Gastrocnemius medialis (tissue), 4 donors: ENCODE measurements around the gene CORIN. TPM values are rescaled to one million over a fixed set of nuclear protein-coding genes. Genes with fewer than 3 reads are reported as not detected.
"Not testable (repeated sequence)": the region's sequence is repeated elsewhere in the genome, so short reads cannot be mapped to it uniquely, and the experiment has no call there.

Source experiments
- ATAC-seq, 2 donors: fragments of 150-250 bp; one replicate each; pipeline ENCODE4 v1.9.1; 2016
- DNase-seq, 2 donors: peaks; one replicate each; pipeline ENCODE4 v3.0.0-alpha.2; 2019
- H3K27ac ChIP-seq, 4 donors: fragments of 200-600 bp; sonication (generic); 1 replicate in 1 of 4; 2 replicates in 3 of 4; pipeline ENCODE4 v1.5.1; 2016 to 2018; ENCODE audit warnings: mild to moderate bottlenecking in 2 of 4, moderate library complexity in 1 of 4
- H3K27me3 ChIP-seq, 3 donors: fragments of 200-600 bp; sonication (generic) in 2 of 3; 1 replicate in 1 of 3; 2 replicates in 2 of 3; pipeline versions ENCODE4 v1.5.1 to v1.6.0; 2016 to 2019; ENCODE audit warnings: mild to moderate bottlenecking in 1 of 3, moderate library complexity in 1 of 3
- H3K36me3 ChIP-seq, 2 donors: fragments of 200-600 bp; sonication (generic) in 1 of 2; one replicate each; pipeline ENCODE4 v1.5.1; 2017 to 2018
- H3K4me1 ChIP-seq, 2 donors: fragments of 200-600 bp; sonication (generic) in 1 of 2; one replicate each; pipeline ENCODE4 v1.5.1; 2016 to 2017; ENCODE audit warnings: mild to moderate bottlenecking in 2 of 2
- H3K4me3 ChIP-seq, 4 donors: fragments of 200-600 bp; sonication (generic) in 3 of 4; 1 replicate in 1 of 4; 2 replicates in 3 of 4; pipeline ENCODE4 v1.5.1; 2016 to 2019; ENCODE audit warnings: mild to moderate bottlenecking in 2 of 4
- H3K9me3 ChIP-seq, 3 donors: fragments of 200-600 bp; sonication (generic) in 2 of 3; 1 replicate in 1 of 3; 2 replicates in 2 of 3; pipeline ENCODE4 v1.5.1; 2016 to 2019
- CTCF ChIP-seq, 5 experiments: fragments of 450-650 bp in 3 of 5; fragments of 200-600 bp in 2 of 5; sonication (generic) in 2 of 5; IDR thresholded peaks in 4 of 5; conservative IDR thresholded peaks in 1 of 5; 1 replicate in 4 of 5; 2 replicates in 1 of 5; pipeline ENCODE4 v1.5.1; 2016 to 2019; ENCODE audit warnings: antibody characterized with exemption in 5 of 5, mild to moderate bottlenecking in 3 of 5, moderate library complexity in 3 of 5
- POLR2A ChIP-seq, 2 donors: fragments of 450-650 bp; IDR thresholded peaks; one replicate each; pipeline ENCODE4 v1.6.1; 2017; ENCODE audit warnings: antibody characterized with exemption in 2 of 2, mild to moderate bottlenecking in 2 of 2, moderate library complexity in 2 of 2
- in situ Hi-C, 4 donors: fragments of 200-750 bp; cut with MboI; loops; one replicate each; pipeline versions ENCODE4 v1.15.0 to v1.8.0; 2017; ENCODE audit warnings: low sequenced_read_pairs in 4 of 4
- intact Hi-C: fragments of 100-400 bp; cut with DNase I; formaldehyde crosslinking; loops from one replicate; pipeline ENCODE4 v1.15.1; 2023; ENCODE audit warnings: low total_unique reads
- total RNA-seq, 4 donors: library from RNA; depleted of rRNA; stranded (reverse); fragments of >200 nt; gene quantifications; one replicate each; pipeline versions ENCODE4 v1.1.0 to v1.2.3, GENCODE V29; 2016

The CORIN gene
- total RNA-seq, 4 donors from 2014 or later = 0.49 to 0.70 TPM; not detected in 2

DNA sequence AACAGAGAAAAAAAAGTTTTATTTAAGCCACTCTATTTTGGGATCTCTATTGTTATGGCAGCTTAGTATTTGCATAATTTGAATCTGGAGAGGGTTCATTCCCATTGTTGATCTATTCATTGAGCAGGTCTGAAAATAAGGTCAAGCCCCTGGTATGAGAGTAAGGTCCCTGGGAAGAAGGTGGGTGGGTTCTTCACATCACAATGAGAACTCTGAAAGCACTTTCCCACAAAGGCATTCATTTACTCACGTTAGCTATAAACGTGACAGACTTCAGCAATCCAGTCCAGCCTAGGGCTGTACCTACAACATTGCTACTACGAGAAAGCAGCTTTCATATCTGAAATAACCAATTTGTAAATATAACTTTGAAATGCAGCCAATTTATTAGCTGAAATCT lies 126.2 kb downstream of the CORIN start:
- TF ChIP-seq POLR2A (IDR thresholded peaks at IDR 0.05) (no peak), CTCF (IDR thresholded peaks at IDR 0.05 in 4 of 5, conservative IDR thresholded peaks at IDR 0.05 in 1 of 5) (no peak)
- intact Hi-C loops (no loop called here), in situ Hi-C loops (no loop called here)
- no peaks in the 10 kb centered on the region for H3K4me1 ChIP-seq
- no peaks in the 10 kb centered on the region for H3K9me3 ChIP-seq
- H3K4me3 ChIP-seq = no peak overlapping the region
- H3K27ac ChIP-seq = no peak overlapping the region
- H3K36me3 ChIP-seq = no peaks in the 10 kb centered on the region
- peaks cover 0 to 2% (median 0%) of the 10 kb centered on the region in 3 donors for H3K27me3 ChIP-seq
- DNase-seq = no peak
- ATAC-seq = no peak

DNA sequence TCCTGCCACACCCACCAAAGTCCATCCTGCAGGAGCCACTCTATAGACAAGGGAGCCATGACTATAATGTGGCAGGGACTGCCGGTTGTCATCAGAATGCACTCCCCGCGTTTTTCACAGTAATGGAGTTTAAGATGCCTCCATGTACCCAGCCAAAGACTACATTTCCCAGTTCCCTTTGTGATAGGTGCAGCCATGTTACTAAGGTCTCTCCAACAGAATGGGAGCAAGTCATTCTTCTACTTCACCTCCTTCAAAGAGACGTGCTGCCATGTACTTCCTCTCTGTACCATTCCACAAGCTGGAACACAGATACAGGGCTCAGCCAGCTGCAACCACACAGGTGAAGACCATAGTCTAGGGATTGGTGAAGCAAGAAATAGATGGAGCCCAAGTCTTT lies 126.7 kb downstream of the CORIN start:
- in situ Hi-C loops = no loop called here
- H3K27me3 ChIP-seq = peaks cover 0 to 2% (median 0%) of the 10 kb centered on the region in 3 donors
- intact Hi-C loops = no loop called here

DNA sequence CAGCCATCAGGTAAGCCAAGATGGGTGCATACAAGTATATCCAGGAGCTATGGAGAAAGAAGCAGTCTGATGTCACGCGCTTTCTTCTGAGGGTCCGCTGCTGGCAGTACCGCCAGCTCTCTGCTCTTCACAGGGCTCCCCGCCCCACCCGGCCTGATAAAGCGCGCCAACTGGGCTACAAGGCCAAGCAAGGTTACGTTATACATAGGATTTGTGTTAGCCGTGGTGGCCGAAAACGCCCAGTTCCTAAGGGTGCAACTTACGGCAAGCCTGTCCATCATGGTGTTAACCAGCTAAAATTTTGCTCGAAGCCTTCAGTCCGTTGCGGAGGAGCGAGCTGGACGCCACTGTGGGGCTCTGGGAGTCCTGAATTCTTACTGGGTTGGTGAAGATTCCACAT lies 131.5 kb downstream of the CORIN start:
- intact Hi-C loops = loop anchor here (5.0 kb wide), 1 partner anchor 131 kb away; the partner anchor contains the start of gene CORIN
- H3K27me3 ChIP-seq, ATAC-seq, in situ Hi-C loops, H3K4me3 ChIP-seq, H3K36me3 ChIP-seq, H3K9me3 ChIP-seq, H3K27ac ChIP-seq, DNase-seq, H3K4me1 ChIP-seq: not testable (repeated sequence)

More for the DNA sequence above, 126.7 kb downstream of the CORIN start:
- no peak overlapping the region for H3K27ac ChIP-seq
- TF ChIP-seq CTCF (IDR thresholded peaks at IDR 0.05 in 4 of 5, conservative IDR thresholded peaks at IDR 0.05 in 1 of 5) (no peak), POLR2A (IDR thresholded peaks at IDR 0.05) (no peak)
- DNase-seq = no peak
- H3K9me3 ChIP-seq = no peaks in the 10 kb centered on the region
- no peak for ATAC-seq
- H3K36me3 ChIP-seq = no peaks in the 10 kb centered on the region
- no peaks in the 10 kb centered on the region for H3K4me1 ChIP-seq
- no peak overlapping the region for H3K4me3 ChIP-seq

DNA sequence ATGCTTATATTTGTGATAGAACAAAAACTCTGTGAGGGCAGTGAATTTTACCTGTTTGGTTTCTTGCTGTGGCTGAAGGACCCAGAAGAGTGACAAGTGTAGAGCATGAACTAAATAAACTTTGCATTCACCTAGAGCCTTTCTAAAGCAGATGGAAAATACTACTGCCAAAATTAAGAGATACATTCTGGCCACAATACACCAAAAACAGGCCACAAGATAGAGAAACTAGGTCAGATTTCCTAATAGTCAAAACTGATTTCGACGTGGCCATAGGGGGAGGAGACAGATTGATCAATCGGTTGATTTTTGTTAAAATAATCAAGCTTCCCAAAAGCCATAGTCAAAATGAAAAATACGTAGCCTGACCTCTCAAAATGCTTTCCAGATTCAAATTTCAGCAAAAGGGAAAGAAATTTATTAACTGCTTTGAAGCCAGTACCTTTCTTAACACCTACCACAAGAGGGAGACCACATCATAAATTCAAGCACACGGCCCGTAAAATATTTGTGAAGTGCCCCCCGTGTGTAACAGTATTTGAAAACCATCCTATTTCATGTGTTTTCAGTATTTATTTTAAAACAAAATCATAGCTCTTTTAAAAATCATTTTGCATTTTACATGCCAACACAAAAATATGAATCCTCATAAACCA lies 132.4 kb downstream of the CORIN start:
- TF ChIP-seq POLR2A (IDR thresholded peaks at IDR 0.05) (no peak), CTCF (IDR thresholded peaks at IDR 0.05 in 4 of 5, conservative IDR thresholded peaks at IDR 0.05 in 1 of 5) (no peak)
- H3K27ac ChIP-seq = no peak overlapping the region
- H3K36me3 ChIP-seq = no peaks in the 10 kb centered on the region
- DNase-seq (no peak), ATAC-seq (no peak)
- H3K4me1 ChIP-seq = no peaks in the 10 kb centered on the region
- intact Hi-C loops = loop anchor here (5.0 kb wide), 1 partner anchor 132 kb away; the partner anchor contains the start of gene CORIN
- H3K9me3 ChIP-seq = no peaks in the 10 kb centered on the region
- in situ Hi-C loops = no loop called here
- H3K27me3 ChIP-seq = no peaks in the 10 kb centered on the region
- no peak overlapping the region for H3K4me3 ChIP-seq

DNA sequence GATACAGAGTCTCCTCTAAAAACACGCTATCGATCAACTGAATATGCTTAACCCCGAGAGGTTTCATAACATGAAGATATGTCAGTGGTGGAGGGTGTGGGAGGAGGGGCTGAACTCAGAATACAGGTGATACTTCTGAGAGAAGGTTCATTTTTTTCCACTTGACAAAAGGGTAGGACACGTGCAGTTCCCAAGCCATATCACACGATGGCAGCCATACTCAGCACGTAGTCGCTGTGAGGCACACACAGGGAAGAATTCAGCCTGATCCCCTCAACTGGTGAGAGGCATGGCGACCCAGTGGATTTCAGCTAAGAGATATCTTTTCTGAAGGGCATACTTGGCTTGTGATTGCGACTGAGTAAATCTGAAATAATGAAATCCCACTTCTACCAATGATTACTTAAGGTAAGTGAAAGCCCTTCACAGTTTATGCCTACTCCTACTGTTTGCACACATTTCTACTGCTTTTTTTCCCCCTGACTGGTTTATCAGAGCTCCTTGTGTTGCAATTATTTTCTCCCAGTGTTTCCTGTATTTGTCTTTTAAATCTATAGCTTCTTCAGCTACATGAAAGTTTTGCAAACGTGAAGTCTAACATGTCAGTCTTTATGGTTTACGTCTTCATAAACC lies 133.1 kb downstream of the CORIN start:
- Histone ChIP-seq H3K9me3 (no peaks in the 10 kb centered on the region), H3K4me3 (no peak overlapping the region), H3K4me1 (no peaks in the 10 kb centered on the region), H3K27me3 (no peaks in the 10 kb centered on the region), H3K36me3 (no peaks in the 10 kb centered on the region), H3K27ac (no peak overlapping the region)
- in situ Hi-C loops = no loop called here
- ATAC-seq = no peak
- intact Hi-C loops = loop anchor here (5.0 kb wide), 1 partner anchor 132 kb away; the partner anchor contains the start of gene CORIN
- TF ChIP-seq POLR2A (IDR thresholded peaks at IDR 0.05) (no peak), CTCF (IDR thresholded peaks at IDR 0.05 in 4 of 5, conservative IDR thresholded peaks at IDR 0.05 in 1 of 5) (no peak)
- DNase-seq = no peak
